ENCODE results near the gene TMEM94.

DNA sequence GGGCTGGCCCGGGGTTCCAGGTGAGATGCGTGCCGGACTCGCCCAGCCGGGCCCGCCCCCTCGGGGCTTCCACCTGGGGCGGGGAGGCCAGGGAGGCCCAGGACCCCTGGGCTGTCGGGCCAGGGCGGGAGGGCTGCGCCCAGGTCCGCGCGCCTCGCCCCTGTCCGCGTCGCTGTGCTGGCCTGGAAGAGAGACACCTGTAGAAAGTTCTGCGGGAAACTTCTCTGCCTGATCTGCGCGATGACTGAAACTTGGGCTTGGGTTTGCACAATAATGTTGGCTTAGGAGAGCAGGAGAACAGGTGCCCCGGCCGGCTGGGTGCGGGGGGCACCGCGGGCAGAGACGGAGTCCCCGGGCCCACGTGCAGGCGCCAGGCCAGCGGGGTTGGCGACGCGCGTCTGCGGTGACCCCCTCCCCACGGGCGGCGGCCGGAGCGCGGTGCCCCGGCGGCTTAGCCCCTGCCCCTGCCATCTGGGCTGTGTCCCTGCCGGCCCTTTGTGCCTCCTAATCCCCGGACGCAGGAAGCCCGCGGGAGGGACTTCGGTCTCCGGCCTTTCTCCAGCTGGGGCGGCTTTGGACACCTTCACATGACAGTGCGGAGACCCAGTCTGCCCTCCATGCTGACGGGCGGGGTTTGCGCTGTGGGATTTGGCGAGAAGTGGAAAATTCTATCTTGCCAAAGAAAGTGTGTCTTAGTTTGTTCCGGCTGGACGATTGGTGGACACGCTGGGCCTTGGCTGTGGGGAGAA, 69.5 kb downstream of the TMEM94 start:
- TF ChIP-seq, protein P1, sequence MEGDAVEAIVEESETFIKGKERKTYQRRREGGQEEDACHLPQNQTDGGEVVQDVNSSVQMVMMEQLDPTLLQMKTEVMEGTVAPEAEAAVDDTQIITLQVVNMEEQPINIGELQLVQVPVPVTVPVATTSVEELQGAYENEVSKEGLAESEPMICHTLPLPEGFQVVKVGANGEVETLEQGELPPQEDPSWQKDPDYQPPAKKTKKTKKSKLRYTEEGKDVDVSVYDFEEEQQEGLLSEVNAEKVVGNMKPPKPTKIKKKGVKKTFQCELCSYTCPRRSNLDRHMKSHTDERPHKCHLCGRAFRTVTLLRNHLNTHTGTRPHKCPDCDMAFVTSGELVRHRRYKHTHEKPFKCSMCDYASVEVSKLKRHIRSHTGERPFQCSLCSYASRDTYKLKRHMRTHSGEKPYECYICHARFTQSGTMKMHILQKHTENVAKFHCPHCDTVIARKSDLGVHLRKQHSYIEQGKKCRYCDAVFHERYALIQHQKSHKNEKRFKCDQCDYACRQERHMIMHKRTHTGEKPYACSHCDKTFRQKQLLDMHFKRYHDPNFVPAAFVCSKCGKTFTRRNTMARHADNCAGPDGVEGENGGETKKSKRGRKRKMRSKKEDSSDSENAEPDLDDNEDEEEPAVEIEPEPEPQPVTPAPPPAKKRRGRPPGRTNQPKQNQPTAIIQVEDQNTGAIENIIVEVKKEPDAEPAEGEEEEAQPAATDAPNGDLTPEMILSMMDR (IDR thresholded peaks at IDR 0.05) = no peak
- no peak for TF ChIP-seq POLR2A (IDR thresholded peaks at IDR 0.05)

Measured in testis (tissue), 2 donors.